H1 (cell line): ENCODE measurements around the gene ZIC3. TPM values are rescaled to one million over a fixed set of nuclear protein-coding genes. Genes with fewer than 3 reads are reported as not detected.

Source experiments
- CTCF ChIA-PET: fragments of 300-600 bp; sonication (Branson Sonifier 250); formaldehyde crosslinking; loops from one replicate; lab custom pipeline; 2021; ENCODE audit not compliant: partially characterized antibody; lab: Charles Lee
- POLR2A ChIA-PET: fragments of 300-600 bp; sonication (Branson Sonifier 250); formaldehyde crosslinking; loops from one replicate; lab custom pipeline; 2021; ENCODE audit warnings: inconsistent platforms; ENCODE audit not compliant: partially characterized antibody; lab: Charles Lee
- DNase-seq, 2 experiments: peaks; one replicate each; pipeline versions ENCODE4 v3.0.0 to v3.0.0-alpha.2; 2010 to 2022; ENCODE audit warnings: low spot score in 2 of 2, low read depth in 1 of 2, mixed read lengths in 1 of 2
- FAIRE-seq: peaks from 2 replicates; lab custom pipeline; 2011; peaks lifted over from hg19 to GRCh38; lab: Jason Lieb, UNC
- H2AFZ ChIP-seq: 2 replicates; pipeline ENCODE4 v1.8.1; 2012; ENCODE audit warnings: low read length, inconsistent platforms
- H2AK5ac ChIP-seq: 2 replicates; pipeline ENCODE4 v1.6.1; 2013; ENCODE audit warnings: low read depth, low read length
- H2BK120ac ChIP-seq: replicated peaks from 2 replicates; pipeline ENCODE3; 2013; ENCODE audit warnings: low read depth, low read length, inconsistent platforms
- H2BK12ac ChIP-seq: 2 replicates; pipeline ENCODE4 v1.6.1; 2013; ENCODE audit warnings: low read depth, low read length
- H2BK15ac ChIP-seq: 2 replicates; pipeline ENCODE4 v1.6.1; 2013; ENCODE audit warnings: low read length
- H2BK20ac ChIP-seq: 2 replicates; pipeline ENCODE4 v1.6.1; 2013; ENCODE audit warnings: low read length
- H2BK5ac ChIP-seq: 2 replicates; pipeline ENCODE4 v1.6.1; 2013; ENCODE audit warnings: low read depth, low read length
- H3K14ac ChIP-seq: 2 replicates; pipeline ENCODE4 v1.6.1; 2013; ENCODE audit warnings: inconsistent platforms; ENCODE audit not compliant: insufficient read length
- H3K18ac ChIP-seq: 2 replicates; pipeline ENCODE4 v1.6.1; 2013; ENCODE audit warnings: low read length; ENCODE audit errors: extremely low read depth
- H3K23ac ChIP-seq: 2 replicates; pipeline ENCODE4 v1.6.1; 2013; ENCODE audit warnings: inconsistent platforms; ENCODE audit not compliant: insufficient read length
- H3K23me2 ChIP-seq: 2 replicates; pipeline ENCODE4 v1.6.1; 2013; ENCODE audit warnings: low read depth, low read length
- H3K27ac ChIP-seq: 2 replicates; pipeline ENCODE4 v1.6.1; 2011; ENCODE audit warnings: low read depth, low read length, inconsistent platforms
- H3K27me3 ChIP-seq, 4 experiments: replicated peaks in 1 of 4; 1 replicate in 1 of 4; 2 replicates in 3 of 4; pipeline versions ENCODE4 v1.6.1 to v1.8.1; 2011 to 2013; ENCODE audit warnings: low read length in 3 of 4, mild to moderate bottlenecking in 3 of 4, inconsistent platforms in 2 of 4, mixed read lengths in 2 of 4, moderate library complexity in 1 of 4; ENCODE audit not compliant: control insufficient read depth in 3 of 4, insufficient read depth in 3 of 4; ENCODE audit errors: extremely low read depth in 1 of 4
- H3K36me3 ChIP-seq, 4 experiments: 2 replicates each; pipeline versions ENCODE4 v1.6.1 to v1.8.1; 2011 to 2013; ENCODE audit warnings: mild to moderate bottlenecking in 4 of 4, low read length in 3 of 4, moderate library complexity in 2 of 4, control low read depth in 1 of 4, inconsistent platforms in 1 of 4; ENCODE audit not compliant: insufficient read depth in 4 of 4, control insufficient read depth in 2 of 4
- H3K4ac ChIP-seq: replicated peaks from 2 replicates; pipeline ENCODE3; 2013; ENCODE audit warnings: low read length, low read depth, mixed read lengths, inconsistent platforms; ENCODE audit not compliant: insufficient read length
- H3K4me1 ChIP-seq, 4 experiments: replicated peaks in 1 of 4; 1 replicate in 1 of 4; 2 replicates in 3 of 4; pipeline versions ENCODE4 v1.6.1 to v1.8.1; 2011 to 2013; ENCODE audit warnings: low read length in 3 of 4, inconsistent platforms in 2 of 4, mixed read lengths in 1 of 4; ENCODE audit not compliant: insufficient read depth in 4 of 4, control insufficient read depth in 3 of 4
- H3K4me2 ChIP-seq, 2 experiments: 2 replicates each; pipeline versions ENCODE4 v1.6.1 to v1.8.1; 2011 to 2013; ENCODE audit warnings: low read depth in 2 of 2, low read length in 2 of 2, control low read depth in 1 of 2, inconsistent platforms in 1 of 2, mild to moderate bottlenecking in 1 of 2; ENCODE audit not compliant: insufficient read depth in 1 of 2
- H3K4me3 ChIP-seq, 4 experiments: fragments of 200-600, 300-600 bp in 1 of 4; sonication (generic), shearing (Covaris generic), sonication (Bioruptor Twin) in 1 of 4; 2 replicates each; pipeline versions ENCODE4 v1.5.1 to v1.8.1; 2011 to 2016; ENCODE audit warnings: low read length in 4 of 4, low read depth in 3 of 4, control low read depth in 2 of 4, inconsistent platforms in 2 of 4, mild to moderate bottlenecking in 2 of 4, mixed read lengths in 1 of 4, moderate library complexity in 1 of 4; ENCODE audit not compliant: insufficient read depth in 2 of 4; ENCODE audit errors: extremely low read depth in 1 of 4
- H3K56ac ChIP-seq: replicated peaks from 2 replicates; pipeline ENCODE3; 2013; ENCODE audit warnings: low read depth, mild to moderate bottlenecking, mixed read lengths, low read length, inconsistent platforms; ENCODE audit not compliant: insufficient read length
- H3K79me1 ChIP-seq: 2 replicates; pipeline ENCODE4 v1.6.1; 2013; ENCODE audit warnings: low read depth, low read length, control low read depth
- H3K79me2 ChIP-seq, 2 experiments: 2 replicates each; pipeline versions ENCODE4 v1.6.1 to v1.8.1; 2012 to 2013; ENCODE audit warnings: low read length in 2 of 2, mild to moderate bottlenecking in 2 of 2, inconsistent platforms in 1 of 2; ENCODE audit not compliant: insufficient read depth in 2 of 2, control insufficient read depth in 1 of 2
- H3K9ac ChIP-seq, 4 experiments: replicated peaks in 1 of 4; 1 replicate in 1 of 4; 2 replicates in 3 of 4; pipeline versions ENCODE4 v1.6.1 to v1.8.1; 2011 to 2013; ENCODE audit warnings: low read depth in 3 of 4, low read length in 3 of 4, control low read depth in 2 of 4, mild to moderate bottlenecking in 2 of 4, moderate library complexity in 2 of 4, inconsistent platforms in 1 of 4; ENCODE audit errors: extremely low read depth in 1 of 4
- H3K9me3 ChIP-seq, 2 experiments: 2 replicates each; pipeline versions ENCODE4 v1.6.1 to v1.8.1; 2012 to 2013; ENCODE audit warnings: mild to moderate bottlenecking in 2 of 2, moderate library complexity in 2 of 2, control low read depth in 1 of 2, inconsistent platforms in 1 of 2, low read depth in 1 of 2, low read length in 1 of 2, mixed read lengths in 1 of 2; ENCODE audit not compliant: insufficient read depth in 2 of 2
- H4K20me1 ChIP-seq, 2 experiments: replicated peaks in 1 of 2; 2 replicates each; pipeline versions ENCODE3 to v1.8.1; 2011 to 2013; ENCODE audit warnings: inconsistent platforms in 2 of 2, low read length in 2 of 2, mild to moderate bottlenecking in 1 of 2; ENCODE audit not compliant: insufficient read depth in 2 of 2, control insufficient read depth in 1 of 2
- H4K5ac ChIP-seq: 2 replicates; pipeline ENCODE4 v1.6.1; 2013; ENCODE audit warnings: low read length, low read depth, mixed read lengths, inconsistent platforms; ENCODE audit not compliant: insufficient read length
- H4K8ac ChIP-seq: 2 replicates; pipeline ENCODE4 v1.8.0; 2013; ENCODE audit warnings: mild to moderate bottlenecking, moderate library complexity, low read length, inconsistent platforms; ENCODE audit not compliant: insufficient read depth; ENCODE audit errors: extremely low read depth
- H4K91ac ChIP-seq: replicated peaks from 2 replicates; pipeline ENCODE3; 2013; ENCODE audit warnings: low read length, mixed read lengths, inconsistent platforms; ENCODE audit not compliant: insufficient read length
- CEBPB ChIP-seq: IDR thresholded peaks from 2 replicates; pipeline ENCODE4 v1.6.1; 2012; ENCODE audit warnings: low read depth, low read length
- CHD2 ChIP-seq: IDR thresholded peaks from 2 replicates; pipeline ENCODE4 v1.6.1; 2012; ENCODE audit warnings: low read length, improper control_type of control experiment
- MAFK ChIP-seq: IDR thresholded peaks from 2 replicates; pipeline ENCODE4 v1.6.1; 2012; ENCODE audit warnings: low read depth, mild to moderate bottlenecking, improper control_type of control experiment, low read length
- POLR2A ChIP-seq, 2 experiments: IDR thresholded peaks; 1 replicate in 1 of 2; 2 replicates in 1 of 2; pipeline ENCODE4 v1.6.1; 2011; ENCODE audit warnings: low read depth in 2 of 2, low read length in 2 of 2, mild to moderate bottlenecking in 2 of 2; ENCODE audit errors: control extremely low read depth in 1 of 2
- POU5F1 ChIP-seq: IDR thresholded peaks from 2 replicates; pipeline ENCODE4 v1.6.1; 2011; ENCODE audit warnings: low read depth, mild to moderate bottlenecking, low read length, moderate library complexity
- RAD21 ChIP-seq, 2 experiments: IDR thresholded peaks in 1 of 2; conservative IDR thresholded peaks in 1 of 2; 2 replicates each; pipeline ENCODE4 v1.6.1; 2011; ENCODE audit warnings: low read depth in 2 of 2, low read length in 2 of 2, improper control_type of control experiment in 1 of 2, inconsistent platforms in 1 of 2, mild to moderate bottlenecking in 1 of 2, moderate library complexity in 1 of 2
- TAF1 ChIP-seq: IDR thresholded peaks from 2 replicates; pipeline ENCODE4 v1.6.1; 2011; ENCODE audit warnings: mild to moderate bottlenecking, low read depth, low read length
- WGBS, 2 experiments: shearing (Covaris generic) in 1 of 2; methylation state at CpG; one replicate each; pipeline versions ENCODE4 v1.1.6 to v1.1.7; 2013 to 2015; ENCODE audit warnings: low lambda C conversion rate in 2 of 2, mixed read lengths in 2 of 2, inconsistent platforms in 1 of 2, low coverage in 1 of 2, missing lambda C conversion rate in 1 of 2; ENCODE audit not compliant: insufficient replicate concordance in 2 of 2, insufficient coverage in 1 of 2, insufficient read length in 1 of 2; ENCODE audit errors: extremely low coverage in 1 of 2, missing lambda C conversion rate in 1 of 2; 5-methylcytosine and 5-hydroxymethylcytosine counted together
- polyA plus RNA-seq, 7 experiments: library from polyadenylated mRNA; depleted of rRNA in 3 of 7; stranded (reverse) in 5 of 7; unstranded in 2 of 7; fragments of >200 nt in 5 of 7; fragments of 200-250 nt in 2 of 7; gene quantifications; 1 replicate in 5 of 7; 2 replicates in 1 of 7; 4 replicates in 1 of 7; pipeline versions ENCODE4 v1.2.1 to v1.2.3, GENCODE V29; 2011 to 2013; ENCODE audit warnings: missing spikeins in 2 of 7, mixed read lengths in 2 of 7
- total RNA-seq: library from RNA; stranded (reverse); fragmentation: NEBNext Ultra II Directional; extraction: Animal tissue kit (Norgen Biotek cat#: 25700); gene quantifications from 2 replicates; pipeline ENCODE4 v1.2.1, GENCODE V29; 2021

ZIC3 gene
- total and polyA plus RNA-seq, 2 of the 8 experiments (the other 6 are each of a cell fraction or from before 2014, with no cell fraction given): 53.7 to 73.1 TPM

GRCh38 chrX:137573324-137574101 lies 7.6 kb downstream of the ZIC3 start:
- Histone ChIP-seq H2AK5ac (no peak overlapping the region), H3K56ac (peak overlapping the region; percentile 69), H3K23me2 (peaks cover 5% of the 10 kb centered on the region; the same call in 1 of the 2 replicates), H2BK5ac (peak overlapping the region; percentile 69; the same call in 1 of the 2 replicates), H3K27ac (peak overlapping the region; percentile 51; the same call in 1 of the 2 replicates), H3K4me2 (peak overlapping the region; percentile 57 to 99), H4K91ac (peak overlapping the region; percentile 73), H2BK20ac (no peak overlapping the region), H3K36me3 (peaks cover 0 to 49% (median 10%) of the 10 kb centered on the region in 4 experiments; a peak in 6 of 8 replicates), H3K9ac (peak overlapping the region; percentile 25 to 48 (median 36)), H2BK120ac (peak overlapping the region; percentile 72), H3K14ac (no peak overlapping the region), H3K79me1 (no peaks in the 10 kb centered on the region), H3K18ac (peak overlapping the region; percentile 60; the same call in 1 of the 2 replicates), H3K23ac (no peak overlapping the region), H4K5ac (peak overlapping the region; percentile 83), H4K20me1 (peaks cover 2 to 3% of the 10 kb centered on the region in 2 experiments), H3K79me2 (peaks cover 5 to 40% of the 10 kb centered on the region in 2 experiments; a peak in 3 of 4 replicates), H3K27me3 (no peaks in the 10 kb centered on the region), H3K4me1 (peaks cover 1 to 20% (median 5%) of the 10 kb centered on the region in 4 experiments; a peak in 6 of 7 replicates), H3K4ac (peak overlapping the region; percentile 23), H3K4me3 (peak overlapping the region; percentile 4 to 96 (median 54); a peak in 6 of 8 replicates), H2BK15ac (no peak overlapping the region), H2AFZ (no peak overlapping the region), H4K8ac (peak overlapping the region; percentile 57; the same call in 1 of the 2 replicates), H2BK12ac (no peak overlapping the region), H3K9me3 (no peaks in the 10 kb centered on the region)
- peak; percentile 50 for FAIRE-seq
- TF ChIP-seq POU5F1 (no peak), POLR2A (IDR thresholded peaks at IDR 0.05; ENCODE audit: control extremely low read depth in 1 of 2, low read depth in 2 of 2, low read length in 2 of 2) (peak in 1 of 2 experiments; percentile 29; a peak in 1 of 3 replicates), CHD2 (no peak), CEBPB (no peak), TAF1 (peak; percentile 28; the same call in 1 of the 2 replicates), MAFK (no peak), RAD21 (IDR thresholded peaks at IDR 0.05 in 1 of 2, conservative IDR thresholded peaks at IDR 0.05 in 1 of 2; ENCODE audit: low read depth in 2 of 2, low read length in 2 of 2) (0 out of 4 replicates have a peak, but pooled peaks of 1 of the 2 experiments have one; percentile 3)
- WGBS, 2 experiments: 4% methylated on average over 7 of the region's 44 CpGs; no CpG with 5 or more reads in 1 of the 2 experiments
- POLR2A ChIA-PET: interaction anchor here (0.8 to 4.4 kb wide), 9 partner anchors 9 to 175 kb away, joined by 3 to 25 read pairs (median 5); partner anchors contain the start of gene ZIC3
- DNase-seq: peak in 1 of 2 experiments; percentile 60
- CTCF ChIA-PET: interaction anchor here (1.4 to 3.2 kb wide), 3 partner anchors 141 to 352 kb away, joined by 4 to 8 read pairs (median 7); no protein-coding TSS in a partner anchor
